Neural cell (in vitro differentiated cells): Measurements from ENCODE around the gene ITGB1. TPM values are rescaled to one million over a fixed set of nuclear protein-coding genes. Genes with fewer than 3 reads are reported as not detected.
"Not testable (repeated sequence)": the region's sequence is repeated elsewhere in the genome, so short reads cannot be mapped to it uniquely, and the experiment has no call there.

Experiments
- H2AFZ ChIP-seq: fragments of 200-600, 300-800 bp; sonication (generic), shearing (Covaris generic); 2 replicates; pipeline ENCODE4 v1.6.0; 2014; ENCODE audit warnings: low read depth, mild to moderate bottlenecking, antibody characterized with exemption, low read length, moderate library complexity
- H3F3A ChIP-seq: fragments of 200-600 bp; shearing (Covaris generic); 2 replicates; pipeline ENCODE4 v1.6.1; 2016; ENCODE audit warnings: mild to moderate bottlenecking, moderate library complexity, mixed read lengths, antibody characterized with exemption, low read length; ENCODE audit not compliant: insufficient read depth, poor library complexity, severe bottlenecking
- H3K27ac ChIP-seq: fragments of 200-600, 300-800 bp; sonication (generic), shearing (Covaris generic); 2 replicates; pipeline ENCODE4 v1.5.1; 2014; ENCODE audit warnings: mild to moderate bottlenecking, low read length, moderate library complexity
- H3K27me3 ChIP-seq: fragments of 300-800, 200-600 bp; sonication (generic), shearing (Covaris generic); 2 replicates; pipeline ENCODE4 v1.6.0; 2014; ENCODE audit warnings: mild to moderate bottlenecking, low read depth, low read length, moderate library complexity; ENCODE audit not compliant: insufficient read depth
- H3K36me3 ChIP-seq: fragments of 300-800, 200-600 bp; sonication (generic), shearing (Covaris generic); 2 replicates; pipeline ENCODE4 v1.5.1; 2014; ENCODE audit warnings: mild to moderate bottlenecking, antibody characterized with exemption, low read length, moderate library complexity; ENCODE audit not compliant: insufficient read depth
- H3K4me2 ChIP-seq: fragments of 300-800, 200-600 bp; sonication (generic), shearing (Covaris generic); 2 replicates; pipeline ENCODE4 v1.6.0; 2014; ENCODE audit warnings: mild to moderate bottlenecking, low read length
- H3K4me3 ChIP-seq: fragments of 300-800, 200-600 bp; sonication (generic), shearing (Covaris generic); 2 replicates; pipeline ENCODE4 v1.5.1; 2014; ENCODE audit warnings: mild to moderate bottlenecking, low read length, moderate library complexity
- H3K79me2 ChIP-seq: fragments of 200-600 bp; shearing (Covaris generic); replicated peaks from 2 replicates; pipeline ENCODE4 v1.6.0; 2014; ENCODE audit warnings: mild to moderate bottlenecking, low read length, moderate library complexity; ENCODE audit not compliant: insufficient read depth
- H3K9ac ChIP-seq: fragments of 300-800, 200-600 bp; sonication (generic), shearing (Covaris generic); 2 replicates; pipeline ENCODE4 v1.6.1; 2016; ENCODE audit warnings: mild to moderate bottlenecking, low read length, mixed read lengths
- H3K9me2 ChIP-seq: fragments of 200-600 bp; shearing (Covaris generic); 2 replicates; pipeline ENCODE4 v1.6.1; 2016; ENCODE audit warnings: mild to moderate bottlenecking, low read length, mixed read lengths; ENCODE audit not compliant: insufficient read depth
- H3K9me3 ChIP-seq: fragments of 200-600, 300-800 bp; sonication (generic), shearing (Covaris generic); 2 replicates; pipeline ENCODE4 v1.6.1; 2016; ENCODE audit warnings: mild to moderate bottlenecking, mixed run types, low read length, moderate library complexity, mixed read lengths
- H4K20me1 ChIP-seq: fragments of 200-600 bp; shearing (Covaris generic); 2 replicates; pipeline ENCODE4 v1.6.1; 2016; ENCODE audit warnings: mild to moderate bottlenecking, mixed run types; ENCODE audit not compliant: insufficient read depth
- EP300 ChIP-seq: fragments of 450-650 bp; conservative IDR thresholded peaks from 2 replicates; pipeline ENCODE4 v1.6.1; 2014; ENCODE audit warnings: antibody characterized with exemption, mild to moderate bottlenecking, moderate library complexity; ENCODE audit not compliant: poor library complexity, severe bottlenecking
- EZH2 ChIP-seq: fragments of 200-600, 300-800 bp; shearing (Covaris generic), sonication (generic); IDR thresholded peaks from 2 replicates; pipeline ENCODE4 v1.6.1; 2014; ENCODE audit warnings: antibody characterized with exemption, low read length, borderline replicate concordance, mild to moderate bottlenecking; ENCODE audit not compliant: insufficient read depth, poor library complexity, severe bottlenecking
- MXI1 ChIP-seq: fragments of 450-650 bp; conservative IDR thresholded peaks from 2 replicates; pipeline ENCODE4 v1.6.1; 2014; ENCODE audit warnings: antibody characterized with exemption, mild to moderate bottlenecking; ENCODE audit not compliant: poor library complexity, severe bottlenecking
- POLR2AphosphoS5 ChIP-seq: IDR thresholded peaks from 2 replicates; pipeline ENCODE4 v1.6.1; 2012
- RAD21 ChIP-seq: fragments of 450-650 bp; conservative IDR thresholded peaks from 2 replicates; pipeline ENCODE4 v1.6.1; 2014; ENCODE audit warnings: antibody characterized with exemption, mild to moderate bottlenecking, moderate library complexity
- SMC3 ChIP-seq: fragments of 450-650 bp; conservative IDR thresholded peaks from 2 replicates; pipeline ENCODE4 v1.6.1; 2014; ENCODE audit warnings: antibody characterized with exemption, mild to moderate bottlenecking, moderate library complexity; ENCODE audit not compliant: poor library complexity
- TAF1 ChIP-seq: IDR thresholded peaks from 2 replicates; pipeline ENCODE4 v1.6.1; 2012; ENCODE audit warnings: low read depth
- polyA plus RNA-seq: library from polyadenylated mRNA; depleted of rRNA; stranded (reverse); fragments of >200 nt; gene quantifications from 2 replicates; pipeline ENCODE4 v1.2.3, GENCODE V29; 2014
- TF ChIP-seq, protein P1 (sequence below): IDR thresholded peaks from 2 replicates; pipeline ENCODE4 v1.6.1; 2012; ENCODE audit warnings: borderline replicate concordance
- TF ChIP-seq, protein P2 (sequence below): fragments of 450-650 bp; IDR thresholded peaks from 2 replicates; pipeline ENCODE4 v1.5.1; 2014; ENCODE audit warnings: antibody characterized with exemption, mild to moderate bottlenecking, moderate library complexity; ENCODE audit not compliant: poor library complexity, severe bottlenecking

ITGB1 gene
- polyA plus RNA-seq, 1 donor from 2014 or later, result 62.4 TPM

DNA sequence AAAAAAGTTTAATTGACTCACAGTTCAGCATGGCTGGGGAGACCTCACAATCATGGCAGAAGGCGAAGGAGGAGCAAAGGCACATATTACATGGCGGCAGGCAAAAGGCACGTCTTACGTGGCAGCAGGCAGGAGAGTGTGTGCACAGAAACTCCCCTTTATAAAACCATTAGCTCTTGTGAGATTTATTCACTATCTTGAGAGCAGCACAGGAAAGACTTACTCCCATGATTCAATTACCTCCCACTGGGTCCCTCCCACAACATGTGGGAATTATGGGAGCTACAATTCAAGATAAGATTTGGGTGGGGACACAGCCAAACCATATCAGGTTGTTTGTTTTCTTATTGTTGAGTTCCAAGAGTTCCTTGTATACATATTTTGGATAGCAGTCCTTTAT, 34.3 kb upstream of the ITGB1 start:
- not testable (repeated sequence) for H3K4me2 ChIP-seq, H3K27ac ChIP-seq

DNA sequence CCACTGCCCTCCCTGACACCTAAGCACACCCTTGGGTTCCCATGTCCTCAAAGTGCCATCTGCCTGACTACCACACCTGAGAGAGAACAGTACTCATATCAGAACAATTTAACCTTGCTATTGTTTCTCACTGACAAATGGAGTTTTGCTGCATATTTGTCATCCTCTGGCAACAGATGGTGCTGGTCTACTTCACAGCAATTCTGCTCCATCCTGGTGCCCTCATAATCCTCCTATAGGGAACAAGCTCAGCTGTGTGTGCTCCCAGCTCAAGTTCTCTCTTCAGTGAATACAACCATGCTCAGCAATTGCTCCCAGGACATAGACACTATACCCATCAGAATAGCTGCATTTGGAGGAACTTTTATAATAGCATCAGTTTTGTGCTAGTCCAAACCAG, 32.8 kb upstream of the ITGB1 start:
- Histone ChIP-seq H3K9me2 (no peaks in the 10 kb centered on the region), H3K27me3 (no peaks in the 10 kb centered on the region), H3K79me2 (no peaks in the 10 kb centered on the region), H4K20me1 (no peaks in the 10 kb centered on the region), H3K9me3 (no peaks in the 10 kb centered on the region), H3K27ac (no peak overlapping the region), H3K36me3 (no peaks in the 10 kb centered on the region), H3K4me3 (no peak overlapping the region), H3K4me2 (no peak overlapping the region), H3K9ac (no peak overlapping the region), H3F3A (no peaks in the 10 kb centered on the region), H2AFZ (no peak overlapping the region)
- TF ChIP-seq SMC3, result no peak

More for the DNA sequence above, 34.3 kb upstream of the ITGB1 start:
- not testable (repeated sequence) for H3K27me3 ChIP-seq, H4K20me1 ChIP-seq, H3K36me3 ChIP-seq, H3K9me3 ChIP-seq, H3K4me3 ChIP-seq, H3K9ac ChIP-seq, H2AFZ ChIP-seq, H3F3A ChIP-seq, H3K79me2 ChIP-seq, H3K9me2 ChIP-seq

DNA sequence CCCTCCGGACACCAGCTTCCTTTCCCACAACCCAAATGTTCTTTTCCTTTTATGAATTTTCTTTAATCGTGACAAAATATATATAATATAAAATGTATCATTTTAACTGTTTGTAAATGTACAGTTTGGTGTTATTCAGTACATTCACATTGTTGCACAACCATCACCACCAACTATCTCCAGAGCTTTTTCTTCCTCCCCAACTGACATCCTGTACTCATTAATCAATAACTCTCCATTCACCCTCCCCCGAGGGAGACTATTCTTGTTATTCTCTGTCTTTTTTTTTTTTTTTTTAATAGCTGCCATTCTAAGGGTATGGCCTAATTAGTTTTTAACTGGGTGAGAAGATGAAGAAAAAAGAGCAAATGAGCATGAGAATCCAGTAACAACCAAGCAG, 30.6 kb upstream of the ITGB1 start:
- Histone ChIP-seq H3K4me3 (no peak overlapping the region), H4K20me1 (no peaks in the 10 kb centered on the region)

More for the DNA sequence above, 30.6 kb upstream of the ITGB1 start:
- Histone ChIP-seq H3K27me3 (no peaks in the 10 kb centered on the region), H3K9me2 (no peaks in the 10 kb centered on the region), H3K9ac (no peak overlapping the region), H3K9me3 (no peaks in the 10 kb centered on the region), H3F3A (no peaks in the 10 kb centered on the region), H2AFZ (no peak overlapping the region), H3K79me2 (no peaks in the 10 kb centered on the region), H3K36me3 (no peaks in the 10 kb centered on the region), H3K27ac (no peak overlapping the region), H3K4me2 (no peak overlapping the region)
- TF ChIP-seq EZH2 (no peak), RAD21 (no peak), POLR2AphosphoS5 (no peak), MXI1 (no peak), EP300 (no peak), SMC3 (no peak), TAF1 (no peak)
- TF ChIP-seq, protein P1, sequence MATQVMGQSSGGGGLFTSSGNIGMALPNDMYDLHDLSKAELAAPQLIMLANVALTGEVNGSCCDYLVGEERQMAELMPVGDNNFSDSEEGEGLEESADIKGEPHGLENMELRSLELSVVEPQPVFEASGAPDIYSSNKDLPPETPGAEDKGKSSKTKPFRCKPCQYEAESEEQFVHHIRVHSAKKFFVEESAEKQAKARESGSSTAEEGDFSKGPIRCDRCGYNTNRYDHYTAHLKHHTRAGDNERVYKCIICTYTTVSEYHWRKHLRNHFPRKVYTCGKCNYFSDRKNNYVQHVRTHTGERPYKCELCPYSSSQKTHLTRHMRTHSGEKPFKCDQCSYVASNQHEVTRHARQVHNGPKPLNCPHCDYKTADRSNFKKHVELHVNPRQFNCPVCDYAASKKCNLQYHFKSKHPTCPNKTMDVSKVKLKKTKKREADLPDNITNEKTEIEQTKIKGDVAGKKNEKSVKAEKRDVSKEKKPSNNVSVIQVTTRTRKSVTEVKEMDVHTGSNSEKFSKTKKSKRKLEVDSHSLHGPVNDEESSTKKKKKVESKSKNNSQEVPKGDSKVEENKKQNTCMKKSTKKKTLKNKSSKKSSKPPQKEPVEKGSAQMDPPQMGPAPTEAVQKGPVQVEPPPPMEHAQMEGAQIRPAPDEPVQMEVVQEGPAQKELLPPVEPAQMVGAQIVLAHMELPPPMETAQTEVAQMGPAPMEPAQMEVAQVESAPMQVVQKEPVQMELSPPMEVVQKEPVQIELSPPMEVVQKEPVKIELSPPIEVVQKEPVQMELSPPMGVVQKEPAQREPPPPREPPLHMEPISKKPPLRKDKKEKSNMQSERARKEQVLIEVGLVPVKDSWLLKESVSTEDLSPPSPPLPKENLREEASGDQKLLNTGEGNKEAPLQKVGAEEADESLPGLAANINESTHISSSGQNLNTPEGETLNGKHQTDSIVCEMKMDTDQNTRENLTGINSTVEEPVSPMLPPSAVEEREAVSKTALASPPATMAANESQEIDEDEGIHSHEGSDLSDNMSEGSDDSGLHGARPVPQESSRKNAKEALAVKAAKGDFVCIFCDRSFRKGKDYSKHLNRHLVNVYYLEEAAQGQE, result no peak
- TF ChIP-seq, protein P2, sequence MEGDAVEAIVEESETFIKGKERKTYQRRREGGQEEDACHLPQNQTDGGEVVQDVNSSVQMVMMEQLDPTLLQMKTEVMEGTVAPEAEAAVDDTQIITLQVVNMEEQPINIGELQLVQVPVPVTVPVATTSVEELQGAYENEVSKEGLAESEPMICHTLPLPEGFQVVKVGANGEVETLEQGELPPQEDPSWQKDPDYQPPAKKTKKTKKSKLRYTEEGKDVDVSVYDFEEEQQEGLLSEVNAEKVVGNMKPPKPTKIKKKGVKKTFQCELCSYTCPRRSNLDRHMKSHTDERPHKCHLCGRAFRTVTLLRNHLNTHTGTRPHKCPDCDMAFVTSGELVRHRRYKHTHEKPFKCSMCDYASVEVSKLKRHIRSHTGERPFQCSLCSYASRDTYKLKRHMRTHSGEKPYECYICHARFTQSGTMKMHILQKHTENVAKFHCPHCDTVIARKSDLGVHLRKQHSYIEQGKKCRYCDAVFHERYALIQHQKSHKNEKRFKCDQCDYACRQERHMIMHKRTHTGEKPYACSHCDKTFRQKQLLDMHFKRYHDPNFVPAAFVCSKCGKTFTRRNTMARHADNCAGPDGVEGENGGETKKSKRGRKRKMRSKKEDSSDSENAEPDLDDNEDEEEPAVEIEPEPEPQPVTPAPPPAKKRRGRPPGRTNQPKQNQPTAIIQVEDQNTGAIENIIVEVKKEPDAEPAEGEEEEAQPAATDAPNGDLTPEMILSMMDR, result no peak
